OCI-LY7 (cell line): ENCODE data around the gene C2orf72.

ENCODE experiments used
- EZH2phosphoT487 ChIP-seq: fragments of 200-600 bp; sonication (generic); IDR thresholded peaks from 2 replicates; pipeline ENCODE4 v1.6.1; 2018; ENCODE audit warnings: low read depth, borderline replicate concordance, mild to moderate bottlenecking, mixed run types, antibody characterized with exemption, low read length, moderate library complexity, mixed read lengths
- TF ChIP-seq, protein P1 (sequence below): fragments of 200-600 bp; sonication (generic); conservative IDR thresholded peaks from 2 replicates; pipeline ENCODE4 v1.5.1; 2014; ENCODE audit warnings: mild to moderate bottlenecking, antibody characterized with exemption, low read length, moderate library complexity, mixed read lengths

DNA sequence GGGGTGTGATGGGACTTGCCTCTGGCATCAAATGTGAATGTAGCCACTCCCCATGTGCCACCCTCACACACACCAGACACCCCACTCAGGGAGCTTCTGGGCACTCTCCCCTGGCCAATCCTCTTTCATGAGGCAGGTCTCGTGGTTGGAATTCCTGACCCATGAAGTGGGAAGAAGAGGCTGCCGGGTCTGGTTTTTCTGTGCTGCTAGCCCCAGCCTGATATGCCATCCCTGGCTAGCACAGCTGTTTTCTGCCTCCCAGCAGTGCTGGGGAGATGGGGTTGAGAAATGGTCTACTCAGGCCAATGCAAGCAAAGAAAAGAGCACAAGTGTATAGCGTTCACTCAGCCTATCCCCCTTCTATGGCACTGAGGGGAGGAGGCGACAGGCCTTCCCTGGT is 1.2 kb upstream of the C2orf72 start:
- TF ChIP-seq, protein P1, sequence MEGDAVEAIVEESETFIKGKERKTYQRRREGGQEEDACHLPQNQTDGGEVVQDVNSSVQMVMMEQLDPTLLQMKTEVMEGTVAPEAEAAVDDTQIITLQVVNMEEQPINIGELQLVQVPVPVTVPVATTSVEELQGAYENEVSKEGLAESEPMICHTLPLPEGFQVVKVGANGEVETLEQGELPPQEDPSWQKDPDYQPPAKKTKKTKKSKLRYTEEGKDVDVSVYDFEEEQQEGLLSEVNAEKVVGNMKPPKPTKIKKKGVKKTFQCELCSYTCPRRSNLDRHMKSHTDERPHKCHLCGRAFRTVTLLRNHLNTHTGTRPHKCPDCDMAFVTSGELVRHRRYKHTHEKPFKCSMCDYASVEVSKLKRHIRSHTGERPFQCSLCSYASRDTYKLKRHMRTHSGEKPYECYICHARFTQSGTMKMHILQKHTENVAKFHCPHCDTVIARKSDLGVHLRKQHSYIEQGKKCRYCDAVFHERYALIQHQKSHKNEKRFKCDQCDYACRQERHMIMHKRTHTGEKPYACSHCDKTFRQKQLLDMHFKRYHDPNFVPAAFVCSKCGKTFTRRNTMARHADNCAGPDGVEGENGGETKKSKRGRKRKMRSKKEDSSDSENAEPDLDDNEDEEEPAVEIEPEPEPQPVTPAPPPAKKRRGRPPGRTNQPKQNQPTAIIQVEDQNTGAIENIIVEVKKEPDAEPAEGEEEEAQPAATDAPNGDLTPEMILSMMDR = no peak
- TF ChIP-seq EZH2phosphoT487 = no peak
